Keratinocyte (primary cell): ENCODE results near the gene LCP2. TPM values are rescaled to one million over a fixed set of nuclear protein-coding genes. Genes with fewer than 3 reads are reported as not detected.

ENCODE experiments used
- DNase-seq: peaks from one replicate; pipeline ENCODE4 v3.0.0-alpha.2; 2011; ENCODE audit warnings: low read depth, missing footprints, low spot score
- FAIRE-seq: peaks from 2 replicates; lab custom pipeline; 2011; peaks lifted over from hg19 to GRCh38; lab: Jason Lieb, UNC
- H2AFZ ChIP-seq: 2 replicates; pipeline ENCODE4 v1.6.0; 2012; ENCODE audit warnings: low read length, control low read depth, inconsistent platforms; ENCODE audit not compliant: control insufficient read depth
- H3K27ac ChIP-seq: 2 replicates; pipeline ENCODE4 v1.5.1; 2011; ENCODE audit warnings: low read length; ENCODE audit not compliant: control insufficient read depth, insufficient read depth
- H3K27me3 ChIP-seq: 3 replicates; pipeline ENCODE4 v1.6.0; 2011; ENCODE audit warnings: low read length; ENCODE audit not compliant: control insufficient read depth, insufficient read depth; ENCODE audit errors: extremely low read depth
- H3K36me3 ChIP-seq, 2 experiments: 2 replicates in 1 of 2; 3 replicates in 1 of 2; pipeline ENCODE4 v1.5.1; 2011; ENCODE audit warnings: low read length in 2 of 2, mild to moderate bottlenecking in 1 of 2; ENCODE audit not compliant: control insufficient read depth in 2 of 2, insufficient read depth in 2 of 2; ENCODE audit errors: extremely low read depth in 1 of 2
- H3K4me1 ChIP-seq: 3 replicates; pipeline ENCODE4 v1.5.1; 2011; ENCODE audit warnings: low read length; ENCODE audit not compliant: control insufficient read depth, insufficient read depth; ENCODE audit errors: extremely low read depth
- H3K4me2 ChIP-seq: 3 replicates; pipeline ENCODE4 v1.6.0; 2011; ENCODE audit warnings: low read depth, low read length; ENCODE audit not compliant: control insufficient read depth, insufficient read depth; ENCODE audit errors: extremely low read depth
- H3K4me3 ChIP-seq, 3 experiments: fragments of 200-600 bp in 1 of 3; sonication (generic) in 1 of 3; 2 replicates in 2 of 3; 3 replicates in 1 of 3; pipeline ENCODE4 v1.5.1; 2011 to 2016; ENCODE audit warnings: low read length in 3 of 3, mild to moderate bottlenecking in 3 of 3, control low read depth in 2 of 3, inconsistent platforms in 1 of 3, low read depth in 1 of 3, mixed read lengths in 1 of 3, mixed run types in 1 of 3, moderate library complexity in 1 of 3; ENCODE audit not compliant: control insufficient read depth in 2 of 3, insufficient read depth in 2 of 3; ENCODE audit errors: extremely low read depth in 1 of 3
- H3K79me2 ChIP-seq: 2 replicates; pipeline ENCODE4 v1.6.0; 2012; ENCODE audit warnings: low read length; ENCODE audit not compliant: control insufficient read depth, insufficient read depth
- H3K9ac ChIP-seq: 3 replicates; pipeline ENCODE4 v1.6.0; 2011; ENCODE audit warnings: low read length; ENCODE audit not compliant: control insufficient read depth, insufficient read depth; ENCODE audit errors: extremely low read depth
- H3K9me1 ChIP-seq: 3 replicates; pipeline ENCODE4 v1.6.0; 2011; ENCODE audit warnings: low read length; ENCODE audit not compliant: control insufficient read depth, insufficient read depth; ENCODE audit errors: extremely low read depth
- H3K9me3 ChIP-seq: 2 replicates; pipeline ENCODE4 v1.5.1; 2012; ENCODE audit warnings: low read depth, low read length; ENCODE audit not compliant: control insufficient read depth
- H4K20me1 ChIP-seq: 3 replicates; pipeline ENCODE4 v1.6.0; 2011; ENCODE audit warnings: low read length; ENCODE audit not compliant: control insufficient read depth, insufficient read depth; ENCODE audit errors: extremely low read depth
- EZH2 ChIP-seq: IDR thresholded peaks from one replicate; pipeline ENCODE4 v1.6.1; 2012; ENCODE audit warnings: inconsistent platforms, mild to moderate bottlenecking, low read length, moderate library complexity
- dilution Hi-C: fragments of 300-500 bp; cut with MboI; formaldehyde crosslinking; loops from one replicate; pipeline ENCODE4 v1.7.0; 2020; ENCODE audit warnings: low sequenced_read_pairs; ENCODE audit not compliant: extremely low pct_ligation_motif_present
- polyA plus RNA-seq, 5 experiments: library from polyadenylated mRNA; depleted of rRNA in 3 of 5; stranded (reverse) in 3 of 5; stranded (forward) in 1 of 5; unstranded in 1 of 5; fragments of >200 nt; gene quantifications; 1 replicate in 1 of 5; 2 replicates in 3 of 5; 3 replicates in 1 of 5; pipeline versions ENCODE4 v1.2.1 to v1.2.3, GENCODE V29; 2011 to 2012; ENCODE audit warnings: missing spikeins in 2 of 5, low read depth in 1 of 5, low replicate concordance in 1 of 5
- TF ChIP-seq, protein P1 (sequence below), 3 experiments: IDR thresholded peaks in 1 of 3; conservative IDR thresholded peaks in 1 of 3; optimal IDR thresholded peaks in 1 of 3; 2 replicates in 2 of 3; 3 replicates in 1 of 3; pipeline versions ENCODE3 to v1.5.1; 2011; ENCODE audit warnings: low read length in 3 of 3, mild to moderate bottlenecking in 3 of 3, moderate library complexity in 2 of 3, control low read depth in 1 of 3, inconsistent platforms in 1 of 3; ENCODE audit not compliant: insufficient read depth in 2 of 3; ENCODE audit errors: extremely low read depth in 1 of 3

LCP2 gene
- polyA plus RNA-seq, 1 donor (not counting 4 experiments of a cell fraction or from before 2014, with no cell fraction given): not detected

DNA sequence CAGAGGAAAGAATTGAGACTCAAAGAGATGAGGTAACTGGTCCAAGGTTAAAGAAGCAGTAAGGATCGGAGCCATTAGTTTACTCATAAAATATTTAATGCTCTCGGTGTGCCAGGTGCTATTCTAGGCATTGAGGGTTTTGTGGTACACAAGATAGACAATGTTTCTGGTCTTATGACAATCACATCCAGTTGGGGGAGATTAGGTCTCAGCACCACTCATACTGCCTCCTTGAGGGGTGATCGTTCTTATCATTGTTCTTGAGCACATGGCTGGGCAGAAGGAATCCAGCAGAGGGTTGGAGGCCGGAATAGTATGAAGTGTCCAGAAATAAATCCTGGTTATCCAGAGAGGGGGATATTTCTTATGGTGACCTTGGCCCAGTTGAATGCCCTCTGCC lies 40.7 kb upstream of the LCP2 start:
- Histone ChIP-seq H3K27ac (no peak overlapping the region), H4K20me1 (no peaks in the 10 kb centered on the region), H3K27me3 (no peaks in the 10 kb centered on the region), H3K9ac (no peak overlapping the region), H3K79me2 (no peaks in the 10 kb centered on the region), H2AFZ (no peak overlapping the region), H3K4me3 (no peak overlapping the region), H3K4me1 (no peaks in the 10 kb centered on the region), H3K36me3 (no peaks in the 10 kb centered on the region), H3K4me2 (no peak overlapping the region), H3K9me1 (no peaks in the 10 kb centered on the region), H3K9me3 (no peaks in the 10 kb centered on the region)
- DNase-seq (no peak), FAIRE-seq (no peak)
- dilution Hi-C loops: no loop called here
- TF ChIP-seq, protein P1, sequence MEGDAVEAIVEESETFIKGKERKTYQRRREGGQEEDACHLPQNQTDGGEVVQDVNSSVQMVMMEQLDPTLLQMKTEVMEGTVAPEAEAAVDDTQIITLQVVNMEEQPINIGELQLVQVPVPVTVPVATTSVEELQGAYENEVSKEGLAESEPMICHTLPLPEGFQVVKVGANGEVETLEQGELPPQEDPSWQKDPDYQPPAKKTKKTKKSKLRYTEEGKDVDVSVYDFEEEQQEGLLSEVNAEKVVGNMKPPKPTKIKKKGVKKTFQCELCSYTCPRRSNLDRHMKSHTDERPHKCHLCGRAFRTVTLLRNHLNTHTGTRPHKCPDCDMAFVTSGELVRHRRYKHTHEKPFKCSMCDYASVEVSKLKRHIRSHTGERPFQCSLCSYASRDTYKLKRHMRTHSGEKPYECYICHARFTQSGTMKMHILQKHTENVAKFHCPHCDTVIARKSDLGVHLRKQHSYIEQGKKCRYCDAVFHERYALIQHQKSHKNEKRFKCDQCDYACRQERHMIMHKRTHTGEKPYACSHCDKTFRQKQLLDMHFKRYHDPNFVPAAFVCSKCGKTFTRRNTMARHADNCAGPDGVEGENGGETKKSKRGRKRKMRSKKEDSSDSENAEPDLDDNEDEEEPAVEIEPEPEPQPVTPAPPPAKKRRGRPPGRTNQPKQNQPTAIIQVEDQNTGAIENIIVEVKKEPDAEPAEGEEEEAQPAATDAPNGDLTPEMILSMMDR (optimal IDR thresholded peaks at IDR 0.05 in 1 of 3, IDR thresholded peaks at IDR 0.05 in 1 of 3, conservative IDR thresholded peaks at IDR 0.05 in 1 of 3; ENCODE audit: extremely low read depth in 1 of 3, insufficient read depth in 2 of 3, low read length in 3 of 3): no peak
- no peak for TF ChIP-seq EZH2

DNA sequence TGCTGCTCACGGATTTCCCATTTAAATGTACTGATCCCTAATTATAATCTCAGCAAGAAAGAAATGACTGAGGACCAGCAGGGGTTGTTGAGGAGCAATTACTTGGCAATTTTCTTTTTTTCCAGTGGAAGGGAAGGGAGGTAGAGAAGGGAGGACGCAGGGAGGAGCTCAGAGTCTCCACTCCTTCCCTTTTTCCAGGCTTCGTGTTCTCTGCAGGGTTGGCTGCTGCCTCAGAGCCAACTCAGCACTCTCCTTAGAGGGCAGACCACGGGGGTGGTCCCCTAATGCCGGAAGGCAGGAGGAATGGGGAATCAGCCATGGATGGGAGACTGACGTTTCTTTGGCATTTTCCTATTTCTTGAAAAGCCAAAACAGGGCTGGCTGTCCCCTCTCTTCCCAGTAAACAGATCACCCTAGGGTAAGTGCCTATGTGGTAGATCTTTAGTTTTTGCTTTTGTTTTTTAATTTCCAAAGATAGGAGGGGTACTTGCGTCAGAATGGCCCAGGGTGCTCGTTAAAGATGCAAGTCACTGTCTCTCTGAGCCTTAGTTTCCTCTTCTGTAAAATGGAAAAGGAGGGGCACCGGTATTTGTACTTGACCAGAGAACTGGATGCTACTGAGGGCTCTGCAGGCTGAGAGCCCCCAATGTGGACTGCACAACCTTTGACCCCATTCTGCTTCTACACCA lies 39.6 kb upstream of the LCP2 start:
- H3K36me3 ChIP-seq: no peaks in the 10 kb centered on the region
- no peak overlapping the region for H3K9ac ChIP-seq
- H3K27me3 ChIP-seq: no peaks in the 10 kb centered on the region
- no peak overlapping the region for H3K27ac ChIP-seq
- no peaks in the 10 kb centered on the region for H3K79me2 ChIP-seq
- H3K9me3 ChIP-seq: no peaks in the 10 kb centered on the region
- H4K20me1 ChIP-seq: no peaks in the 10 kb centered on the region
- H3K4me3 ChIP-seq: no peak overlapping the region
- H2AFZ ChIP-seq: no peak overlapping the region
- dilution Hi-C loops: no loop called here
- H3K9me1 ChIP-seq: no peaks in the 10 kb centered on the region
- TF ChIP-seq EZH2: no peak
- TF ChIP-seq, protein P1 (optimal IDR thresholded peaks at IDR 0.05 in 1 of 3, IDR thresholded peaks at IDR 0.05 in 1 of 3, conservative IDR thresholded peaks at IDR 0.05 in 1 of 3; ENCODE audit: extremely low read depth in 1 of 3, insufficient read depth in 2 of 3, low read length in 3 of 3): no peak
- FAIRE-seq: no peak
- no peak overlapping the region for H3K4me2 ChIP-seq
- H3K4me1 ChIP-seq: no peaks in the 10 kb centered on the region
- no peak for DNase-seq
